ENCODE data around the gene ICAM5. TPM values are rescaled to one million over a fixed set of nuclear protein-coding genes. Genes with fewer than 3 reads are reported as not detected.
A peak's percentile ranks its signal among the peaks of the same experiment; 100 is the strongest.

Gene ICAM5
- total RNA-seq, 1 experiment from 2014 or later = 8.0 TPM

GRCh38 chr19:10289167-10289835 is 451 bp upstream of the ICAM5 start (continued):
- TF ChIP-seq ATF6 (CRISPR knock-in tag; IDR thresholded peaks at IDR 0.05) = no peak
- peak; percentile 50; the same call in 1 of the 2 replicates for TF ChIP-seq ARID4B (CRISPR knock-in tag; IDR thresholded peaks at IDR 0.05; ENCODE audit: borderline replicate concordance)
- peak; percentile 91 for TF ChIP-seq MAX (CRISPR knock-in tag; IDR thresholded peaks at IDR 0.05)
- TF ChIP-seq, protein P1, sequence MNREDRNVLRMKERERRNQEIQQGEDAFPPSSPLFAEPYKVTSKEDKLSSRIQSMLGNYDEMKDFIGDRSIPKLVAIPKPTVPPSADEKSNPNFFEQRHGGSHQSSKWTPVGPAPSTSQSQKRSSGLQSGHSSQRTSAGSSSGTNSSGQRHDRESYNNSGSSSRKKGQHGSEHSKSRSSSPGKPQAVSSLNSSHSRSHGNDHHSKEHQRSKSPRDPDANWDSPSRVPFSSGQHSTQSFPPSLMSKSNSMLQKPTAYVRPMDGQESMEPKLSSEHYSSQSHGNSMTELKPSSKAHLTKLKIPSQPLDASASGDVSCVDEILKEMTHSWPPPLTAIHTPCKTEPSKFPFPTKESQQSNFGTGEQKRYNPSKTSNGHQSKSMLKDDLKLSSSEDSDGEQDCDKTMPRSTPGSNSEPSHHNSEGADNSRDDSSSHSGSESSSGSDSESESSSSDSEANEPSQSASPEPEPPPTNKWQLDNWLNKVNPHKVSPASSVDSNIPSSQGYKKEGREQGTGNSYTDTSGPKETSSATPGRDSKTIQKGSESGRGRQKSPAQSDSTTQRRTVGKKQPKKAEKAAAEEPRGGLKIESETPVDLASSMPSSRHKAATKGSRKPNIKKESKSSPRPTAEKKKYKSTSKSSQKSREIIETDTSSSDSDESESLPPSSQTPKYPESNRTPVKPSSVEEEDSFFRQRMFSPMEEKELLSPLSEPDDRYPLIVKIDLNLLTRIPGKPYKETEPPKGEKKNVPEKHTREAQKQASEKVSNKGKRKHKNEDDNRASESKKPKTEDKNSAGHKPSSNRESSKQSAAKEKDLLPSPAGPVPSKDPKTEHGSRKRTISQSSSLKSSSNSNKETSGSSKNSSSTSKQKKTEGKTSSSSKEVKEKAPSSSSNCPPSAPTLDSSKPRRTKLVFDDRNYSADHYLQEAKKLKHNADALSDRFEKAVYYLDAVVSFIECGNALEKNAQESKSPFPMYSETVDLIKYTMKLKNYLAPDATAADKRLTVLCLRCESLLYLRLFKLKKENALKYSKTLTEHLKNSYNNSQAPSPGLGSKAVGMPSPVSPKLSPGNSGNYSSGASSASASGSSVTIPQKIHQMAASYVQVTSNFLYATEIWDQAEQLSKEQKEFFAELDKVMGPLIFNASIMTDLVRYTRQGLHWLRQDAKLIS (CRISPR knock-in tag; IDR thresholded peaks at IDR 0.05; ENCODE audit: borderline replicate concordance) = no peak
- TF ChIP-seq EMX1 (CRISPR knock-in tag; IDR thresholded peaks at IDR 0.05) = no peak
- TF ChIP-seq ZNF281 (CRISPR knock-in tag; IDR thresholded peaks at IDR 0.05) = no peak
- 0 out of 2 replicates have a peak, but pooled peaks have one; percentile 18 for TF ChIP-seq MYBL2 (CRISPR knock-in tag; IDR thresholded peaks at IDR 0.05)
- TF ChIP-seq, protein P2, sequence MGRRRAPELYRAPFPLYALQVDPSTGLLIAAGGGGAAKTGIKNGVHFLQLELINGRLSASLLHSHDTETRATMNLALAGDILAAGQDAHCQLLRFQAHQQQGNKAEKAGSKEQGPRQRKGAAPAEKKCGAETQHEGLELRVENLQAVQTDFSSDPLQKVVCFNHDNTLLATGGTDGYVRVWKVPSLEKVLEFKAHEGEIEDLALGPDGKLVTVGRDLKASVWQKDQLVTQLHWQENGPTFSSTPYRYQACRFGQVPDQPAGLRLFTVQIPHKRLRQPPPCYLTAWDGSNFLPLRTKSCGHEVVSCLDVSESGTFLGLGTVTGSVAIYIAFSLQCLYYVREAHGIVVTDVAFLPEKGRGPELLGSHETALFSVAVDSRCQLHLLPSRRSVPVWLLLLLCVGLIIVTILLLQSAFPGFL (CRISPR knock-in tag; IDR thresholded peaks at IDR 0.05; ENCODE audit: borderline replicate concordance) = no peak
- TF ChIP-seq, protein P3, sequence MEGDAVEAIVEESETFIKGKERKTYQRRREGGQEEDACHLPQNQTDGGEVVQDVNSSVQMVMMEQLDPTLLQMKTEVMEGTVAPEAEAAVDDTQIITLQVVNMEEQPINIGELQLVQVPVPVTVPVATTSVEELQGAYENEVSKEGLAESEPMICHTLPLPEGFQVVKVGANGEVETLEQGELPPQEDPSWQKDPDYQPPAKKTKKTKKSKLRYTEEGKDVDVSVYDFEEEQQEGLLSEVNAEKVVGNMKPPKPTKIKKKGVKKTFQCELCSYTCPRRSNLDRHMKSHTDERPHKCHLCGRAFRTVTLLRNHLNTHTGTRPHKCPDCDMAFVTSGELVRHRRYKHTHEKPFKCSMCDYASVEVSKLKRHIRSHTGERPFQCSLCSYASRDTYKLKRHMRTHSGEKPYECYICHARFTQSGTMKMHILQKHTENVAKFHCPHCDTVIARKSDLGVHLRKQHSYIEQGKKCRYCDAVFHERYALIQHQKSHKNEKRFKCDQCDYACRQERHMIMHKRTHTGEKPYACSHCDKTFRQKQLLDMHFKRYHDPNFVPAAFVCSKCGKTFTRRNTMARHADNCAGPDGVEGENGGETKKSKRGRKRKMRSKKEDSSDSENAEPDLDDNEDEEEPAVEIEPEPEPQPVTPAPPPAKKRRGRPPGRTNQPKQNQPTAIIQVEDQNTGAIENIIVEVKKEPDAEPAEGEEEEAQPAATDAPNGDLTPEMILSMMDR (IDR thresholded peaks at IDR 0.05) = no peak
- 0 out of 2 replicates have a peak, but pooled peaks have one; percentile 16 for TF ChIP-seq PRDM15 (CRISPR knock-in tag; IDR thresholded peaks at IDR 0.05)
- no peak for TF ChIP-seq CREB1 (CRISPR knock-in tag; IDR thresholded peaks at IDR 0.05)
- peak; percentile 77 for TF ChIP-seq USF2 (CRISPR knock-in tag; IDR thresholded peaks at IDR 0.05)
- TF ChIP-seq FOXP1 (CRISPR knock-in tag; IDR thresholded peaks at IDR 0.05; ENCODE audit: borderline replicate concordance) = peak; percentile 61; the same call in 1 of the 2 replicates
- no peak for TF ChIP-seq RORB (CRISPR knock-in tag; IDR thresholded peaks at IDR 0.05)
- no peak for TF ChIP-seq GRHL2 (CRISPR knock-in tag; IDR thresholded peaks at IDR 0.05; ENCODE audit: insufficient replicate concordance, severe bottlenecking)

All from WTC11 (cell line).